ENCODE measurements around the gene SUPT7L. TPM values are rescaled to one million over a fixed set of nuclear protein-coding genes. Genes with fewer than 3 reads are reported as not detected.

SUPT7L gene
- total RNA-seq, 1 experiment from 2014 or later: 22.4 TPM

GRCh38 chr2:27708257-27708654 lies 44.8 kb upstream of the SUPT7L start:
- BruUV-seq (replicated peaks): no TSS peak
- Histone ChIP-seq H3K9me3 (ENCODE audit: control insufficient read depth, insufficient read depth, low read depth, low read length) (no peaks in the 10 kb centered on the region), H3K27ac (ENCODE audit: low read length) (no peak overlapping the region), H3K4me3 (ENCODE audit: low read depth in 2 of 2, low read length in 2 of 2) (no peak overlapping the region), H3K27me3 (ENCODE audit: control insufficient read depth, insufficient read depth, low read length) (no peaks in the 10 kb centered on the region), H3K4me1 (ENCODE audit: control insufficient read depth, insufficient read depth, low read length) (peaks cover 9% of the 10 kb centered on the region; the same call in 1 of the 2 replicates), H3K36me3 (ENCODE audit: control insufficient read depth, insufficient read depth, low read length) (no peaks in the 10 kb centered on the region)
- no peak for ATAC-seq
- intact Hi-C loops (cut with micrococcal nuclease; ENCODE audit: unreplicated experiment) (no loop called here), in situ Hi-C loops (cut with HindIII; ENCODE audit: low pct_unique_long_range_greater_than_20kb, low sequenced_read_pairs) (no loop called here)
- DNase-seq (ENCODE audit: low read depth, low spot score): no peak
- ChIA-PET POLR2A (interaction anchor here (0.6 kb wide), 1 partner anchor 230 kb away, joined by 4 read pairs; no protein-coding TSS in a partner anchor), CTCF (no interaction called here)
- TF ChIP-seq REST (IDR thresholded peaks at IDR 0.05; ENCODE audit: insufficient read depth in 1 of 2, low read depth in 2 of 2, low read length in 1 of 2) (no peak), SIN3A (IDR thresholded peaks at IDR 0.05; ENCODE audit: borderline replicate concordance, insufficient read depth, low read depth, low read length) (no peak), TCF7L2 (IDR thresholded peaks at IDR 0.05; ENCODE audit: low read depth, low read length) (no peak), CTCF (IDR thresholded peaks at IDR 0.05) (no peak), POLR2AphosphoS5 (IDR thresholded peaks at IDR 0.05; ENCODE audit: low read depth, low read length) (no peak)

- intact Hi-C loops (cut with micrococcal nuclease; ENCODE audit: unreplicated experiment): no loop called here
- POLR2A ChIA-PET: no interaction called here
- no peak overlapping the region for H3K4me3 ChIP-seq (ENCODE audit: low read depth in 2 of 2, low read length in 2 of 2)
- no peak for TF ChIP-seq POLR2AphosphoS5 (IDR thresholded peaks at IDR 0.05; ENCODE audit: low read depth, low read length)
- no peak for TF ChIP-seq REST (IDR thresholded peaks at IDR 0.05; ENCODE audit: insufficient read depth in 1 of 2, low read depth in 2 of 2, low read length in 1 of 2)
- no peak for TF ChIP-seq SIN3A (IDR thresholded peaks at IDR 0.05; ENCODE audit: borderline replicate concordance, insufficient read depth, low read depth, low read length)
- TF ChIP-seq TCF7L2 (IDR thresholded peaks at IDR 0.05; ENCODE audit: low read depth, low read length): no peak
- TF ChIP-seq CTCF (IDR thresholded peaks at IDR 0.05): no peak
- CTCF ChIA-PET: no interaction called here
- BruUV-seq (replicated peaks): no TSS peak
- H3K27ac ChIP-seq (ENCODE audit: low read length): no peak overlapping the region
- ATAC-seq (no peak), DNase-seq (ENCODE audit: low read depth, low spot score) (no peak)
- no peaks in the 10 kb centered on the region for H3K27me3 ChIP-seq (ENCODE audit: control insufficient read depth, insufficient read depth, low read length)
- H3K4me1 ChIP-seq (ENCODE audit: control insufficient read depth, insufficient read depth, low read length): peaks cover 9% of the 10 kb centered on the region; the same call in 1 of the 2 replicates
- no peaks in the 10 kb centered on the region for H3K9me3 ChIP-seq (ENCODE audit: control insufficient read depth, insufficient read depth, low read depth, low read length)
- in situ Hi-C loops (cut with HindIII; ENCODE audit: low pct_unique_long_range_greater_than_20kb, low sequenced_read_pairs): no loop called here
- H3K36me3 ChIP-seq (ENCODE audit: control insufficient read depth, insufficient read depth, low read length): no peaks in the 10 kb centered on the region
Observed at GRCh38 chr2:27707462-27708256, 44.2 kb upstream of the SUPT7L start.

Data from Panc1 (cell line).